Measurements from ENCODE around the gene KRTAP4-16.

DNA sequence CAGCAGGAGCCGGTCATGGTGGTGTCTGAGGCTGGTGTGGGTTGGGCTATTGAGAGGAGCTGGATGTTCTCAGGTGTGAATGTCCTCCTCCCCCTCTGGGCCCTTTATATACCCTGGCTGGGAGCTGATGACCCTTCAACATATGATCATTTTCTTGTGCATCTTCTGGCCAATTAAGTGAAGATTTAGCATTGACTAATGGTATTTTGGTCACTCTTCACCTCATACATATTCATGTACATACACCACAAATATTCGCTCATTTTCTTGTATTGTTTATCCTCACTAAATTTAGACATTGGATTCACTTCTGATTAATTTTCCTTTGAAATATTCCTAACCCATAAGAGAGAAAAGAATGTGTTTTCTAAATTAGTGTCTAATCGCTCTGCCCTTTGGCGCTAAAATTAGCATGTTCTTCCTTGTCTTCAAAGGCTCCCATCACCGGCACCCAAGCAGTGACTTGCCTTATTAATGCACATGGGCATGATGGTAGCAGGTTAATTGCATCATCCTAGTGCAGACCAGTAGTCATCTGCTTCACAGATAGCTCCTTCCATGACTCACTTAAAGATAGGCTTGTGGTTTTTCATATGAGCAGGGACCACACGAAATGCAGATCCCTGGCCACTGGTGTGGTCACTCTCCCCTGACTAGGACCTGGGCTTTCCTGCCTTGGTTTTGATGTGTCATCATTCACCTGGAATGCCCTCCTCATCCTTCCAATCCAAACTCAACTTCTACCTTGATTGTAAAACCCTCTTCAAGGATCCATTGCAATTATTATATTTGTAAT, 36.0 kb downstream of the KRTAP4-16 start, which contains the start of gene KRTAP2-4:
- TF ChIP-seq, protein P1, sequence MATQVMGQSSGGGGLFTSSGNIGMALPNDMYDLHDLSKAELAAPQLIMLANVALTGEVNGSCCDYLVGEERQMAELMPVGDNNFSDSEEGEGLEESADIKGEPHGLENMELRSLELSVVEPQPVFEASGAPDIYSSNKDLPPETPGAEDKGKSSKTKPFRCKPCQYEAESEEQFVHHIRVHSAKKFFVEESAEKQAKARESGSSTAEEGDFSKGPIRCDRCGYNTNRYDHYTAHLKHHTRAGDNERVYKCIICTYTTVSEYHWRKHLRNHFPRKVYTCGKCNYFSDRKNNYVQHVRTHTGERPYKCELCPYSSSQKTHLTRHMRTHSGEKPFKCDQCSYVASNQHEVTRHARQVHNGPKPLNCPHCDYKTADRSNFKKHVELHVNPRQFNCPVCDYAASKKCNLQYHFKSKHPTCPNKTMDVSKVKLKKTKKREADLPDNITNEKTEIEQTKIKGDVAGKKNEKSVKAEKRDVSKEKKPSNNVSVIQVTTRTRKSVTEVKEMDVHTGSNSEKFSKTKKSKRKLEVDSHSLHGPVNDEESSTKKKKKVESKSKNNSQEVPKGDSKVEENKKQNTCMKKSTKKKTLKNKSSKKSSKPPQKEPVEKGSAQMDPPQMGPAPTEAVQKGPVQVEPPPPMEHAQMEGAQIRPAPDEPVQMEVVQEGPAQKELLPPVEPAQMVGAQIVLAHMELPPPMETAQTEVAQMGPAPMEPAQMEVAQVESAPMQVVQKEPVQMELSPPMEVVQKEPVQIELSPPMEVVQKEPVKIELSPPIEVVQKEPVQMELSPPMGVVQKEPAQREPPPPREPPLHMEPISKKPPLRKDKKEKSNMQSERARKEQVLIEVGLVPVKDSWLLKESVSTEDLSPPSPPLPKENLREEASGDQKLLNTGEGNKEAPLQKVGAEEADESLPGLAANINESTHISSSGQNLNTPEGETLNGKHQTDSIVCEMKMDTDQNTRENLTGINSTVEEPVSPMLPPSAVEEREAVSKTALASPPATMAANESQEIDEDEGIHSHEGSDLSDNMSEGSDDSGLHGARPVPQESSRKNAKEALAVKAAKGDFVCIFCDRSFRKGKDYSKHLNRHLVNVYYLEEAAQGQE (IDR thresholded peaks at IDR 0.05; ENCODE audit: low read depth): no peak
- no peak for TF ChIP-seq CEBPB (IDR thresholded peaks at IDR 0.05)
- TF ChIP-seq NFIC (IDR thresholded peaks at IDR 0.05): no peak
